Calu3 (cell line): ENCODE measurements around the gene IL6ST. TPM values are rescaled to one million over a fixed set of nuclear protein-coding genes. Genes with fewer than 3 reads are reported as not detected.

Experiments
- BruUV-seq: library from RNA; stranded (reverse); fragments of 400-500 nt; replicated peaks from 2 replicates; lab custom pipeline; 2021; lab: Mats Ljungman, UMichigan
- CTCF ChIA-PET: fragments of 300-600 bp; sonication (Branson Sonifier 250); formaldehyde crosslinking; loops from one replicate; lab custom pipeline; 2022; ENCODE audit warnings: antibody characterized with exemption; lab: Charles Lee
- DNase-seq: peaks from one replicate; pipeline ENCODE4 v3.0.0; 2022
- H3K27ac Mint-ChIP-seq: one replicate; pipeline ENCODE4 v1.8.0; 2022; ENCODE audit warnings: mixed read lengths; ENCODE audit not compliant: unreplicated experiment
- H3K27me3 Mint-ChIP-seq: one replicate; pipeline ENCODE4 v1.8.0; 2022; ENCODE audit warnings: mixed read lengths; ENCODE audit not compliant: unreplicated experiment
- H3K36me3 Mint-ChIP-seq: one replicate; pipeline ENCODE4 v1.8.0; 2022; ENCODE audit warnings: mild to moderate bottlenecking, moderate library complexity, mixed read lengths; ENCODE audit not compliant: insufficient read depth, unreplicated experiment
- H3K4me1 Mint-ChIP-seq: one replicate; pipeline ENCODE4 v1.8.0; 2022; ENCODE audit warnings: mild to moderate bottlenecking, low read depth, mixed read lengths; ENCODE audit not compliant: unreplicated experiment
- H3K4me3 Mint-ChIP-seq: one replicate; pipeline ENCODE4 v1.8.0; 2022; ENCODE audit warnings: mild to moderate bottlenecking, low read depth, moderate library complexity, mixed read lengths; ENCODE audit not compliant: unreplicated experiment
- H3K9me3 Mint-ChIP-seq: one replicate; pipeline ENCODE4 v1.8.0; 2022; ENCODE audit warnings: low read depth, mixed read lengths; ENCODE audit not compliant: unreplicated experiment
- intact Hi-C: fragments of 100-400 bp; cut with micrococcal nuclease; formaldehyde crosslinking; loops from one replicate; pipeline ENCODE4 v1.10.0; 2022; ENCODE audit not compliant: unreplicated experiment
- total RNA-seq: library from RNA; stranded (reverse); gene quantifications from 2 replicates; pipeline ENCODE4 v1.2.3, GENCODE V29; 2022
- TF ChIP-seq, protein P1 (sequence below): fragments of 200-600 bp; IDR thresholded peaks from one replicate; pipeline ENCODE4 v1.8.0; 2022; ENCODE audit warnings: antibody characterized with exemption; ENCODE audit not compliant: unreplicated experiment

The IL6ST gene
- total RNA-seq, 1 experiment from 2014 or later = 100 TPM

DNA sequence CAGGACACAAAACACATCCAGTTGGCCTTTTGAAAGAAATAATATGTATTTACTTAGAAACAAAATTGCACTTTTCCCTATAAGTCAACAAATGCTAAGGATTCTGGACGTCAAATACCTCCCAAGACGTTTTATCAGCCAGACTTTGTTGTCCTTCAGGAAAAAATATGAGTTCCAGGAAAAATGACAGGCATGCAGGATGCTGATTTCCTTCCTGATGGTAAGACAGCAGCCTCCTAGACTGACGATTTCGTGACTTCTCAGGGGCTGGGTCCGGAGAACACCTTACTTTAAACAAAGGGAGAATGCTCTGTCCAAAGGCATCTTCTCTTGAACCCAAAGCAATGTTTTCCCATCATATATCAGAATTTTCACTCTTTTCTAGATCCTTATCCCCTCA is 69.1 kb downstream of the IL6ST start:
- Mint-ChIP-seq H3K36me3 (peaks cover 6% of the 10 kb centered on the region), H3K4me3 (no peak overlapping the region), H3K27ac (no peak overlapping the region), H3K9me3 (no peaks in the 10 kb centered on the region), H3K4me1 (peaks cover under 1% of the 10 kb centered on the region), H3K27me3 (no peaks in the 10 kb centered on the region)
- no TSS peak for BruUV-seq
- intact Hi-C loops = loop anchor here (10.0 kb wide), 1 partner anchor 581 kb away; no protein-coding TSS in a partner anchor
- CTCF ChIA-PET = no interaction called here
- DNase-seq = no peak
- TF ChIP-seq, protein P1, sequence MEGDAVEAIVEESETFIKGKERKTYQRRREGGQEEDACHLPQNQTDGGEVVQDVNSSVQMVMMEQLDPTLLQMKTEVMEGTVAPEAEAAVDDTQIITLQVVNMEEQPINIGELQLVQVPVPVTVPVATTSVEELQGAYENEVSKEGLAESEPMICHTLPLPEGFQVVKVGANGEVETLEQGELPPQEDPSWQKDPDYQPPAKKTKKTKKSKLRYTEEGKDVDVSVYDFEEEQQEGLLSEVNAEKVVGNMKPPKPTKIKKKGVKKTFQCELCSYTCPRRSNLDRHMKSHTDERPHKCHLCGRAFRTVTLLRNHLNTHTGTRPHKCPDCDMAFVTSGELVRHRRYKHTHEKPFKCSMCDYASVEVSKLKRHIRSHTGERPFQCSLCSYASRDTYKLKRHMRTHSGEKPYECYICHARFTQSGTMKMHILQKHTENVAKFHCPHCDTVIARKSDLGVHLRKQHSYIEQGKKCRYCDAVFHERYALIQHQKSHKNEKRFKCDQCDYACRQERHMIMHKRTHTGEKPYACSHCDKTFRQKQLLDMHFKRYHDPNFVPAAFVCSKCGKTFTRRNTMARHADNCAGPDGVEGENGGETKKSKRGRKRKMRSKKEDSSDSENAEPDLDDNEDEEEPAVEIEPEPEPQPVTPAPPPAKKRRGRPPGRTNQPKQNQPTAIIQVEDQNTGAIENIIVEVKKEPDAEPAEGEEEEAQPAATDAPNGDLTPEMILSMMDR = no peak

DNA sequence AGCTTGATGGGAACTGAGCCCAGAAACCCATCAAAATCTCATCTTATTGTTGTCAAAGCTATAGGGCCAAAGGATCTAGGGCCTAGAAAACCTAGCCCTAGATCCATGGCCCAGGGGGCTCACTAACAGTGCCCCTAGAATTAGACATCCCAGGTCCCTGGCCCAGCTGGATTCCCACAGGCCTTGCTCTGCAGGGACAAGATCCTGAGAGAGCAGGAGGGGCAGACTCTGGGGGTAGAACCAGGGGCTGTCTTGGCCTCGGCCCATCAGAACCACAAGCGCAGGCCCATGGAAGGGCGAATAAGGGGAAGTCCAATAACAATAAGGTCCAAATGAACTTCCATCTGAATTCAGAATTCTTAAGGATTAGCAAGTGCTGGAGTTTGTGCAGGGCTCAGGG is 69.6 kb downstream of the IL6ST start:
- TF ChIP-seq, protein P1 = no peak
- H3K4me1 Mint-ChIP-seq = peaks cover 5% of the 10 kb centered on the region
- CTCF ChIA-PET = no interaction called here
- H3K4me3 Mint-ChIP-seq = no peak overlapping the region
- no peak for DNase-seq
- BruUV-seq = no TSS peak
- intact Hi-C loops = loop anchor here (10.0 kb wide), 1 partner anchor 580 kb away; no protein-coding TSS in a partner anchor
- H3K36me3 Mint-ChIP-seq = peaks cover 3% of the 10 kb centered on the region
- no peaks in the 10 kb centered on the region for H3K9me3 Mint-ChIP-seq
- H3K27ac Mint-ChIP-seq = no peak overlapping the region
- H3K27me3 Mint-ChIP-seq = no peaks in the 10 kb centered on the region

DNA sequence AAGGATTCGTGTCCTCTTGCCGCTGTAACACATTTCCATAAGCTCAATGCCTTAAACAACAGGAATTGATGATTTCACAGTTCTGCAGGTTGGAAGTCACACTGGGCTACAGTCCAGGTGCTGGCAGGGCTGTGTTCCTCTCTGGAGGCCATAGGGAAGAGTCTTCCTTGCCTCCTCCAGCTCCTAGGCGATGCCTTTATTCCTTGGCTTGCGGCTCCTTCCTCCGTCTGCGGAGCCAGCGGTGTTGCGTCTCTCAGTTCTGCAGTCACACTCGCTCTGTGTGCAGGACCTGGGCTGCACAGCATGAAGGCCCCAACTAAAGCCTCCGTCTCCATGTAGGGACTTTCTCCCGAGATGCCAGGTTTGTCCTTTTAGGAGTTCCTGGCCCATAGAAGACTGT is 70.0 kb downstream of the IL6ST start:
- H3K4me3 Mint-ChIP-seq = no peak overlapping the region
- no peaks in the 10 kb centered on the region for H3K9me3 Mint-ChIP-seq
- no peak overlapping the region for H3K27ac Mint-ChIP-seq
- no peaks in the 10 kb centered on the region for H3K27me3 Mint-ChIP-seq
- H3K4me1 Mint-ChIP-seq = peaks cover 10% of the 10 kb centered on the region
- no peaks in the 10 kb centered on the region for H3K36me3 Mint-ChIP-seq
- BruUV-seq = no TSS peak
- CTCF ChIA-PET = interaction anchor here (1.2 kb wide), 1 partner anchor 12 kb away, joined by 5 read pairs; no protein-coding TSS in a partner anchor
- intact Hi-C loops = loop anchor here (5.0 to 10.0 kb wide), 2 partner anchors 212 to 580 kb away; partner anchors contain the start of gene SLC38A9
- TF ChIP-seq, protein P1 = no peak
- DNase-seq = no peak

DNA sequence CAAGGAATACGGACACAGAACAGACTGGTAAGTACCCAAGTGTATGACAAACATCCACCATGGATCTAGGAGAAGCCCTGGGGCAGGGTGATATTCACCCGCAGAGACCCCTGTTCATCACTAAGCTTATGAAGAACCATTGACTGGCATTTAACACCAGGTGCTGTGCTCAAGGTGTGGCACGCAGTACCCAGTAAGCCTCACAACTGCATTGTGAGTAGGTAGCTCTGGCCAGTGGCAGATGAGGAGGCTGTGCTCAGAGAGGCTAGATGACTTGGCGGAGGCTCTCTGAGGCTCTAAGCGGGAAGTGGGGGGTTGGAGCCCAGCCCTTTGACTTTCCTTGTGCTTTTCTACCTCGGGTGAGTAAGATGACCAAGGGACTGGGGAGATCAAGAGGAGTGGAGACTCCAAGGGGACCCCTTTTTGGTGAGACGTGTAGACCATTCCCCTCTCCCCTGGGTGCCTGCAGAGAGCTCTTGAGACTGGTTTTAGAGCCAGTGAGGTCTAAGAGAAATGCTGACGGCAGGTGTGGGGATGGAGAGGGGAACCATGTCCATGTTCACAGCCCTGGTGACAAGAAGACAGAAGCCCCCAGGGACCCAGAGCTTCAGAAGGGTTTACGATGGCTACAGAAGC is 70.8 kb downstream of the IL6ST start:
- no peak overlapping the region for H3K27ac Mint-ChIP-seq
- BruUV-seq = no TSS peak
- no peak overlapping the region for H3K4me3 Mint-ChIP-seq
- intact Hi-C loops = loop anchor here (5.0 to 10.0 kb wide), 2 partner anchors 212 to 579 kb away; partner anchors contain the start of gene SLC38A9
- no peaks in the 10 kb centered on the region for H3K9me3 Mint-ChIP-seq
- CTCF ChIA-PET = interaction anchor here (1.2 kb wide), 1 partner anchor 13 kb away, joined by 5 read pairs; no protein-coding TSS in a partner anchor
- TF ChIP-seq, protein P1 = no peak
- no peak for DNase-seq
- H3K36me3 Mint-ChIP-seq = no peaks in the 10 kb centered on the region
- H3K4me1 Mint-ChIP-seq = peaks cover 17% of the 10 kb centered on the region
- H3K27me3 Mint-ChIP-seq = no peaks in the 10 kb centered on the region
